Measurements from ENCODE around the gene DEDD. TPM values are rescaled to one million over a fixed set of nuclear protein-coding genes. Genes with fewer than 3 reads are reported as not detected.

Gene DEDD
- total and polyA plus RNA-seq, 2 experiments from 2014 or later, result 22.8 to 35.3 TPM

DNA sequence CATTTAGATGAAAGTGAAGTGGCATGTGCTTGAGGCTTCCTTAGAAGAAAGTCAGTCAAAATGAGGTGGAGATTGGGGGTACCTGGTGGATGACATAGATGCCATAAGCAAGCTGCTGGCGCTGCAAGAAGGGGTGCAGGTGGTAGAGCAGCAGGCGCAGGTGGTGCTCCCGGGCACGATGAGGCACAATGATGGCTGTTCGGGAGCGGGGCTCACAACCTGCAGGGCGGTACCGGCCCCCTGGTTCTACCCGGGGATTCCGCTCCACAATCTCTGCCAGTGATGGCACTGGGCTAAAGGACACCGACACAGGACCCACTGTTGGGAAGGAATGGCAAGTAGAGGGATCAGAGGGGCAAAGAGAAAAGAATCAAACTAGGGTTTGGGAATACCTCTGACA, 42.4 kb upstream of the DEDD start:
- H3F3A ChIP-seq (replicated peaks; ENCODE audit: low read depth), result 0 out of 2 replicates have a peak, but pooled peaks cover 3% of the 10 kb centered on the region
- no peak overlapping the region for H3K27ac ChIP-seq (ENCODE audit: low read depth)
- H3K9me3 Mint-ChIP-seq, result no peaks in the 10 kb centered on the region
- TF ChIP-seq CREB1 (CRISPR knock-in tag; IDR thresholded peaks at IDR 0.05; ENCODE audit: low read depth) (no peak), STAT1 (IDR thresholded peaks at IDR 0.05; ENCODE audit: unreplicated experiment) (no peak), NANOG (IDR thresholded peaks at IDR 0.05; ENCODE audit: borderline replicate concordance) (no peak), EZH2phosphoT487 (IDR thresholded peaks at IDR 0.05; ENCODE audit: unreplicated experiment) (no peak), POLR2AphosphoS5 (IDR thresholded peaks at IDR 0.05; ENCODE audit: low read depth) (no peak), EZH2 (IDR thresholded peaks at IDR 0.05; ENCODE audit: low read depth, unreplicated experiment) (no peak), ZNF331 (CRISPR knock-in tag; IDR thresholded peaks at IDR 0.05; ENCODE audit: low read depth) (no peak), JUNB (IDR thresholded peaks at IDR 0.05; ENCODE audit: unreplicated experiment) (no peak), ZNF114 (CRISPR knock-in tag; IDR thresholded peaks at IDR 0.05) (no peak), ZNF462 (CRISPR knock-in tag; IDR thresholded peaks at IDR 0.05) (no peak)
- TF ChIP-seq, protein P1, sequence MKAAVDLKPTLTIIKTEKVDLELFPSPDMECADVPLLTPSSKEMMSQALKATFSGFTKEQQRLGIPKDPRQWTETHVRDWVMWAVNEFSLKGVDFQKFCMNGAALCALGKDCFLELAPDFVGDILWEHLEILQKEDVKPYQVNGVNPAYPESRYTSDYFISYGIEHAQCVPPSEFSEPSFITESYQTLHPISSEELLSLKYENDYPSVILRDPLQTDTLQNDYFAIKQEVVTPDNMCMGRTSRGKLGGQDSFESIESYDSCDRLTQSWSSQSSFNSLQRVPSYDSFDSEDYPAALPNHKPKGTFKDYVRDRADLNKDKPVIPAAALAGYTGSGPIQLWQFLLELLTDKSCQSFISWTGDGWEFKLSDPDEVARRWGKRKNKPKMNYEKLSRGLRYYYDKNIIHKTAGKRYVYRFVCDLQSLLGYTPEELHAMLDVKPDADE (IDR thresholded peaks at IDR 0.05), result no peak
- TF ChIP-seq, protein P2, sequence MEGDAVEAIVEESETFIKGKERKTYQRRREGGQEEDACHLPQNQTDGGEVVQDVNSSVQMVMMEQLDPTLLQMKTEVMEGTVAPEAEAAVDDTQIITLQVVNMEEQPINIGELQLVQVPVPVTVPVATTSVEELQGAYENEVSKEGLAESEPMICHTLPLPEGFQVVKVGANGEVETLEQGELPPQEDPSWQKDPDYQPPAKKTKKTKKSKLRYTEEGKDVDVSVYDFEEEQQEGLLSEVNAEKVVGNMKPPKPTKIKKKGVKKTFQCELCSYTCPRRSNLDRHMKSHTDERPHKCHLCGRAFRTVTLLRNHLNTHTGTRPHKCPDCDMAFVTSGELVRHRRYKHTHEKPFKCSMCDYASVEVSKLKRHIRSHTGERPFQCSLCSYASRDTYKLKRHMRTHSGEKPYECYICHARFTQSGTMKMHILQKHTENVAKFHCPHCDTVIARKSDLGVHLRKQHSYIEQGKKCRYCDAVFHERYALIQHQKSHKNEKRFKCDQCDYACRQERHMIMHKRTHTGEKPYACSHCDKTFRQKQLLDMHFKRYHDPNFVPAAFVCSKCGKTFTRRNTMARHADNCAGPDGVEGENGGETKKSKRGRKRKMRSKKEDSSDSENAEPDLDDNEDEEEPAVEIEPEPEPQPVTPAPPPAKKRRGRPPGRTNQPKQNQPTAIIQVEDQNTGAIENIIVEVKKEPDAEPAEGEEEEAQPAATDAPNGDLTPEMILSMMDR (conservative IDR thresholded peaks at IDR 0.05; ENCODE audit: low read depth in 2 of 2), result no peak
- TF ChIP-seq, protein P3, sequence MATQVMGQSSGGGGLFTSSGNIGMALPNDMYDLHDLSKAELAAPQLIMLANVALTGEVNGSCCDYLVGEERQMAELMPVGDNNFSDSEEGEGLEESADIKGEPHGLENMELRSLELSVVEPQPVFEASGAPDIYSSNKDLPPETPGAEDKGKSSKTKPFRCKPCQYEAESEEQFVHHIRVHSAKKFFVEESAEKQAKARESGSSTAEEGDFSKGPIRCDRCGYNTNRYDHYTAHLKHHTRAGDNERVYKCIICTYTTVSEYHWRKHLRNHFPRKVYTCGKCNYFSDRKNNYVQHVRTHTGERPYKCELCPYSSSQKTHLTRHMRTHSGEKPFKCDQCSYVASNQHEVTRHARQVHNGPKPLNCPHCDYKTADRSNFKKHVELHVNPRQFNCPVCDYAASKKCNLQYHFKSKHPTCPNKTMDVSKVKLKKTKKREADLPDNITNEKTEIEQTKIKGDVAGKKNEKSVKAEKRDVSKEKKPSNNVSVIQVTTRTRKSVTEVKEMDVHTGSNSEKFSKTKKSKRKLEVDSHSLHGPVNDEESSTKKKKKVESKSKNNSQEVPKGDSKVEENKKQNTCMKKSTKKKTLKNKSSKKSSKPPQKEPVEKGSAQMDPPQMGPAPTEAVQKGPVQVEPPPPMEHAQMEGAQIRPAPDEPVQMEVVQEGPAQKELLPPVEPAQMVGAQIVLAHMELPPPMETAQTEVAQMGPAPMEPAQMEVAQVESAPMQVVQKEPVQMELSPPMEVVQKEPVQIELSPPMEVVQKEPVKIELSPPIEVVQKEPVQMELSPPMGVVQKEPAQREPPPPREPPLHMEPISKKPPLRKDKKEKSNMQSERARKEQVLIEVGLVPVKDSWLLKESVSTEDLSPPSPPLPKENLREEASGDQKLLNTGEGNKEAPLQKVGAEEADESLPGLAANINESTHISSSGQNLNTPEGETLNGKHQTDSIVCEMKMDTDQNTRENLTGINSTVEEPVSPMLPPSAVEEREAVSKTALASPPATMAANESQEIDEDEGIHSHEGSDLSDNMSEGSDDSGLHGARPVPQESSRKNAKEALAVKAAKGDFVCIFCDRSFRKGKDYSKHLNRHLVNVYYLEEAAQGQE (IDR thresholded peaks at IDR 0.05; ENCODE audit: unreplicated experiment), result no peak
- no peaks in the 10 kb centered on the region for H3K9me2 ChIP-seq (ENCODE audit: insufficient read depth)
- no peak for ATAC-seq
- peaks cover 8% of the 10 kb centered on the region for H3K79me2 ChIP-seq (replicated peaks; ENCODE audit: insufficient read depth)
- no peaks in the 10 kb centered on the region for H3K27me3 ChIP-seq (ENCODE audit: insufficient read depth)
- H4K20me1 ChIP-seq (replicated peaks; ENCODE audit: insufficient read depth), result peaks cover 6% of the 10 kb centered on the region; the same call in 1 of the 2 replicates
- H3K4me1 ChIP-seq (ENCODE audit: insufficient read depth), result peaks cover 15% of the 10 kb centered on the region; the same call in 1 of the 2 replicates
- H2AFZ ChIP-seq, result no peak overlapping the region
- H3K36me3 Mint-ChIP-seq (ENCODE audit: low read depth), result peaks cover 49% of the 10 kb centered on the region
- H3K4me1 Mint-ChIP-seq, result peaks cover 15% of the 10 kb centered on the region
- no peak overlapping the region for H3K27ac Mint-ChIP-seq
- H3K36me3 ChIP-seq (ENCODE audit: insufficient read depth), result peaks cover 17% of the 10 kb centered on the region
- no peak overlapping the region for H3K4me3 ChIP-seq
- H3K27me3 Mint-ChIP-seq (ENCODE audit: insufficient read depth, low read depth, poor library complexity), result peaks cover 4% of the 10 kb centered on the region
- no peak overlapping the region for H3K4me2 ChIP-seq
- no peak for DNase-seq (ENCODE audit: low spot score)
- H3K4me3 Mint-ChIP-seq, result no peak overlapping the region
